ENCODE results near the gene RND3. TPM values are rescaled to one million over a fixed set of nuclear protein-coding genes. Genes with fewer than 3 reads are reported as not detected.

Gene RND3
- total RNA-seq, 5 donors from 2014 or later (not counting 1 experiment from before 2014, with no cell fraction given), result 0.66 to 0.98 (median 0.90) TPM; not detected in 2

GRCh38 chr2:150471813-150472510, 15.5 kb downstream of the RND3 start:
- H3K4me1 ChIP-seq (ENCODE audit: control insufficient read depth in 1 of 2, extremely low read depth in 1 of 2, insufficient read depth in 2 of 2, low read length in 2 of 2), result no peaks in the 10 kb centered on the region
- Mint-ChIP-seq H3K9me3 (peaks cover 0 to 4% (median 0%) of the 10 kb centered on the region in 3 donors), H3K4me3 (no peak overlapping the region), H3K36me3 (no peaks in the 10 kb centered on the region), H3K4me1 (no peaks in the 10 kb centered on the region), H3K27me3 (peaks cover 0 to 3% of the 10 kb centered on the region in 2 donors), H3K27ac (no peak overlapping the region)
- CTCF ChIA-PET, result interaction anchor here in 1 of 2 donors (0.7 kb wide), 1 partner anchor 765 kb away, joined by 4 read pairs; no protein-coding TSS in a partner anchor
- H3K27me3 ChIP-seq (replicated peaks in 1 of 2; ENCODE audit: control insufficient read depth in 2 of 2, extremely low read depth in 1 of 2, insufficient read depth in 2 of 2, low read length in 1 of 2), result no peaks in the 10 kb centered on the region
- ATAC-seq (replicated peaks in 1 of 4) (no peak), DNase-seq (no peak)
- H3K9me3 ChIP-seq, result no peaks in the 10 kb centered on the region
- H3K27ac ChIP-seq (ENCODE audit: low read length), result no peak overlapping the region
- POLR2A ChIA-PET, result no interaction called here
- H3K4me3 ChIP-seq (ENCODE audit: control insufficient read depth in 1 of 2, extremely low read depth in 1 of 2, low read length in 1 of 2), result no peak overlapping the region
- no CpG with 5 or more reads among the region's 3 CpGs for WGBS (ENCODE audit: insufficient coverage)
- no peaks in the 10 kb centered on the region for H3K36me3 ChIP-seq (ENCODE audit: control insufficient read depth in 2 of 2, extremely low read depth in 1 of 2, insufficient read depth in 1 of 2, low read length in 1 of 2)

- ChIA-PET POLR2A (no interaction called here), CTCF (interaction anchor here in 1 of 2 donors (0.5 kb wide), 1 partner anchor 26 kb away, joined by 3 read pairs; no protein-coding TSS in a partner anchor)
- DNase-seq (no peak), ATAC-seq (replicated peaks in 1 of 4) (no peak)
- H3K36me3 ChIP-seq (ENCODE audit: control insufficient read depth in 2 of 2, extremely low read depth in 1 of 2, insufficient read depth in 1 of 2, low read length in 1 of 2), result no peaks in the 10 kb centered on the region
- Mint-ChIP-seq H3K9me3 (peaks cover 0 to 4% (median 0%) of the 10 kb centered on the region in 3 donors), H3K27ac (no peak overlapping the region), H3K27me3 (peaks cover 2 to 3% of the 10 kb centered on the region in 2 donors), H3K36me3 (no peaks in the 10 kb centered on the region), H3K4me3 (no peak overlapping the region), H3K4me1 (no peaks in the 10 kb centered on the region)
- H3K9me3 ChIP-seq, result no peaks in the 10 kb centered on the region
- no peaks in the 10 kb centered on the region for H3K27me3 ChIP-seq (replicated peaks in 1 of 2; ENCODE audit: control insufficient read depth in 2 of 2, extremely low read depth in 1 of 2, insufficient read depth in 2 of 2, low read length in 1 of 2)
- no peak overlapping the region for H3K27ac ChIP-seq (ENCODE audit: low read length)
- WGBS (ENCODE audit: insufficient coverage), result 67% methylated on average over 3 of the region's 5 CpGs
- H3K4me3 ChIP-seq (ENCODE audit: control insufficient read depth in 1 of 2, extremely low read depth in 1 of 2, low read length in 1 of 2), result no peak overlapping the region
- no peaks in the 10 kb centered on the region for H3K4me1 ChIP-seq (ENCODE audit: control insufficient read depth in 1 of 2, extremely low read depth in 1 of 2, insufficient read depth in 2 of 2, low read length in 2 of 2)
Measured at GRCh38 chr2:150470435-150470834, 17.0 kb downstream of the RND3 start.

- WGBS (ENCODE audit: insufficient coverage), result 87% methylated on average over 6 of the region's 14 CpGs
- CTCF ChIA-PET, result no interaction called here
- H3K36me3 Mint-ChIP-seq, result no peaks in the 10 kb centered on the region
Measured at GRCh38 chr2:150469706-150470274, 17.7 kb downstream of the RND3 start.

GRCh38 chr2:150468350-150468960, 19.0 kb downstream of the RND3 start:
- H3K36me3 ChIP-seq (ENCODE audit: control insufficient read depth in 2 of 2, extremely low read depth in 1 of 2, insufficient read depth in 1 of 2, low read length in 1 of 2), result no peaks in the 10 kb centered on the region
- no peak overlapping the region for H3K27ac Mint-ChIP-seq
- DNase-seq, result no peak
- H3K27me3 ChIP-seq (replicated peaks in 1 of 2; ENCODE audit: control insufficient read depth in 2 of 2, extremely low read depth in 1 of 2, insufficient read depth in 2 of 2, low read length in 1 of 2), result no peaks in the 10 kb centered on the region
- H3K27me3 Mint-ChIP-seq, result peaks cover 2 to 3% of the 10 kb centered on the region in 2 donors
- H3K4me3 ChIP-seq (ENCODE audit: control insufficient read depth in 1 of 2, extremely low read depth in 1 of 2, low read length in 1 of 2), result no peak overlapping the region
- no peak overlapping the region for H3K4me3 Mint-ChIP-seq
- ATAC-seq (replicated peaks in 1 of 4), result no peak
- no peaks in the 10 kb centered on the region for H3K4me1 Mint-ChIP-seq
- H3K36me3 Mint-ChIP-seq, result no peaks in the 10 kb centered on the region
- POLR2A ChIA-PET, result interaction anchor here in 1 of 2 donors (0.6 kb wide), 1 partner anchor 155 kb away, joined by 3 read pairs; no protein-coding TSS in a partner anchor
- CTCF ChIA-PET, result no interaction called here
- no peak overlapping the region for H3K27ac ChIP-seq (ENCODE audit: low read length)
- H3K4me1 ChIP-seq (ENCODE audit: control insufficient read depth in 1 of 2, extremely low read depth in 1 of 2, insufficient read depth in 2 of 2, low read length in 2 of 2), result no peaks in the 10 kb centered on the region
- no peaks in the 10 kb centered on the region for H3K9me3 ChIP-seq
- WGBS (ENCODE audit: insufficient coverage), result 74% methylated on average over 3 of the region's 7 CpGs
- peaks cover 0 to 2% (median 0%) of the 10 kb centered on the region in 3 donors for H3K9me3 Mint-ChIP-seq

More at GRCh38 chr2:150469706-150470274, 17.7 kb downstream of the RND3 start:
- Histone ChIP-seq H3K27me3 (replicated peaks in 1 of 2; ENCODE audit: control insufficient read depth in 2 of 2, extremely low read depth in 1 of 2, insufficient read depth in 2 of 2, low read length in 1 of 2) (no peaks in the 10 kb centered on the region), H3K9me3 (no peaks in the 10 kb centered on the region), H3K4me3 (ENCODE audit: control insufficient read depth in 1 of 2, extremely low read depth in 1 of 2, low read length in 1 of 2) (no peak overlapping the region), H3K4me1 (ENCODE audit: control insufficient read depth in 1 of 2, extremely low read depth in 1 of 2, insufficient read depth in 2 of 2, low read length in 2 of 2) (no peaks in the 10 kb centered on the region), H3K27ac (ENCODE audit: low read length) (no peak overlapping the region), H3K36me3 (ENCODE audit: control insufficient read depth in 2 of 2, extremely low read depth in 1 of 2, insufficient read depth in 1 of 2, low read length in 1 of 2) (no peaks in the 10 kb centered on the region)
- no peak overlapping the region for H3K27ac Mint-ChIP-seq
- POLR2A ChIA-PET, result no interaction called here
- H3K4me3 Mint-ChIP-seq, result no peak overlapping the region
- no peak for ATAC-seq (replicated peaks in 1 of 4)
- H3K4me1 Mint-ChIP-seq, result no peaks in the 10 kb centered on the region
- peaks cover 2 to 3% of the 10 kb centered on the region in 2 donors for H3K27me3 Mint-ChIP-seq
- H3K9me3 Mint-ChIP-seq, result peaks cover 0 to 4% (median 0%) of the 10 kb centered on the region in 3 donors
- DNase-seq, result no peak

GRCh38 chr2:150467621-150467963, 19.9 kb downstream of the RND3 start:
- Histone ChIP-seq H3K4me1 (ENCODE audit: control insufficient read depth in 1 of 2, extremely low read depth in 1 of 2, insufficient read depth in 2 of 2, low read length in 2 of 2) (no peaks in the 10 kb centered on the region), H3K9me3 (no peaks in the 10 kb centered on the region), H3K36me3 (ENCODE audit: control insufficient read depth in 2 of 2, extremely low read depth in 1 of 2, insufficient read depth in 1 of 2, low read length in 1 of 2) (no peaks in the 10 kb centered on the region), H3K4me3 (ENCODE audit: control insufficient read depth in 1 of 2, extremely low read depth in 1 of 2, low read length in 1 of 2) (no peak overlapping the region), H3K27ac (ENCODE audit: low read length) (no peak overlapping the region), H3K27me3 (replicated peaks in 1 of 2; ENCODE audit: control insufficient read depth in 2 of 2, extremely low read depth in 1 of 2, insufficient read depth in 2 of 2, low read length in 1 of 2) (no peaks in the 10 kb centered on the region)
- CTCF ChIA-PET, result no interaction called here
- POLR2A ChIA-PET, result no interaction called here
- Mint-ChIP-seq H3K4me1 (no peaks in the 10 kb centered on the region), H3K36me3 (no peaks in the 10 kb centered on the region), H3K27ac (no peak overlapping the region), H3K9me3 (peaks cover 0 to 4% (median 0%) of the 10 kb centered on the region in 3 donors), H3K4me3 (no peak overlapping the region), H3K27me3 (peaks cover 0 to 2% of the 10 kb centered on the region in 2 donors)
- DNase-seq, result no peak
- no CpG with 5 or more reads among the region's 2 CpGs for WGBS (ENCODE audit: insufficient coverage)
- no peak for ATAC-seq (replicated peaks in 1 of 4)

- Mint-ChIP-seq H3K4me1 (no peaks in the 10 kb centered on the region), H3K27ac (no peak overlapping the region), H3K36me3 (no peaks in the 10 kb centered on the region), H3K9me3 (peaks cover 0 to 4% (median 0%) of the 10 kb centered on the region in 3 donors), H3K4me3 (no peak overlapping the region), H3K27me3 (peaks cover 0 to 2% of the 10 kb centered on the region in 2 donors)
- ChIA-PET CTCF (no interaction called here), POLR2A (no interaction called here)
- Histone ChIP-seq H3K9me3 (no peaks in the 10 kb centered on the region), H3K4me1 (ENCODE audit: control insufficient read depth in 1 of 2, extremely low read depth in 1 of 2, insufficient read depth in 2 of 2, low read length in 2 of 2) (no peaks in the 10 kb centered on the region), H3K27ac (ENCODE audit: low read length) (no peak overlapping the region), H3K27me3 (replicated peaks in 1 of 2; ENCODE audit: control insufficient read depth in 2 of 2, extremely low read depth in 1 of 2, insufficient read depth in 2 of 2, low read length in 1 of 2) (no peaks in the 10 kb centered on the region), H3K4me3 (ENCODE audit: control insufficient read depth in 1 of 2, extremely low read depth in 1 of 2, low read length in 1 of 2) (no peak overlapping the region), H3K36me3 (ENCODE audit: control insufficient read depth in 2 of 2, extremely low read depth in 1 of 2, insufficient read depth in 1 of 2, low read length in 1 of 2) (no peaks in the 10 kb centered on the region)
- ATAC-seq (replicated peaks in 1 of 4), result no peak
- WGBS (ENCODE audit: insufficient coverage), result no CpG with 5 or more reads among the region's 5 CpGs
- no peak for DNase-seq
Measured at GRCh38 chr2:150466741-150467620, 20.5 kb downstream of the RND3 start.

All from T-cell (primary cell).